ENCODE measurements around the gene DNAJC30.

DNAJC30 gene

DNA sequence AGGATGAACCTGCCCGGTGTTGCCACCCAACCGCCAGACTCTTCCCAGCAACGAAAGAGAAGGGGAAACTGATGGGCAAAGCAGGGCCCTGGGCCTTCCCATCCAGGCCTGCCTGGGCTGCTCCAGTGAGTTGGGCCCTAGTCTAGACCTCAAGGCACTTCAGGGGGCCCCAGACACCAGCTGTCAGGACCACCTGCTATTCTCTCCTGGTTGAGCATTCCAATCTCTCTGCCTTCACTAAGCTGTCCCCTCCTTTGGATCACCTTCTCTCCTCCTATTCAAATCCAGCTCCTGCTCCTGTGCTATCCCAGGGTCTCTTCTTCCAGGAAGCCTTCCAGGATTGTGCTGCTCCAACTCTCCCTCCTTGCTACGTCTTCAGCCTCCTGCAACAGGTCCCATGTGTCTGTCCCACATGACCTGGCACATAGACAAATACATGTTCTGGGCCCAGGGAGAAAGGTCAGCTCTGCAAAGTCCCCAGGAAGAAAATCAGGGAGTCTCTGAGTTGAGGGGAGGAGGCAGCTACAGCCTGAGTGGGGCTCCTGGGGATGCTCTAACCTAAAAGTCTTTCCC, 33.2 kb upstream of the DNAJC30 start:
- TF ChIP-seq CTCF (IDR thresholded peaks at IDR 0.05) = no peak

DNA sequence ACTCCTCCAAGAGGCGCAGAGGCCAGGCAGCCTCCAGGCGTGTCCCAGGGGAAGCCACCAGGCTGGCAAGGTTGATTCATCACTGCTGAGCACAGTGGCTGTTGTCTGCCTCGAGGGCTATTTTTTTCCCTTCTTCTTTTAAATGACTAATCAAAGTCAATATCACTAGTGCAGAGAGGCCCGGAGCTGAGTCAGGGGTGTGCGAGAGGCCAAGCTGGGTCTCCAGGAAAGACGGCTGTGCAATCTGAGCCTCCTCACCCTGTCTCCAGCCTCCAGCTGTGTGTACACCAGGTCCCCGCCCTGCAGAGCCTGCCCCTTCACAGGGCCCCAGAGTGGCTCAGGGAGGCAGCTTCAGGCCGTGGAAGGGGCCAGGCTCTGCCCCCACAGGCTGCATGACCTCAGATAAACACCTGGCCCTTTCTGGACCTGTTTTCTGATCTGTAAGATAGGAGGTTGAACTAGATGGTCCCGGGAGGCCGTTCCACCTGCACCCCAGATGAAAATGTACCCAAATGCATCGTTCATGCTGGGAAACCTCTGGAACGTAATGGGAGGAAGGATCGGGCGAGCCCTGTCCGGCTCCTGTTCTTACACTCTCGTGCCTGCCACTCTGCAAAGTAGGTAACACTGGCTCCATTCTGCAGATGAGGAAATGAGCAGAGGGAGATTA, 32.5 kb upstream of the DNAJC30 start:
- no peak for TF ChIP-seq CTCF (IDR thresholded peaks at IDR 0.05)

DNA sequence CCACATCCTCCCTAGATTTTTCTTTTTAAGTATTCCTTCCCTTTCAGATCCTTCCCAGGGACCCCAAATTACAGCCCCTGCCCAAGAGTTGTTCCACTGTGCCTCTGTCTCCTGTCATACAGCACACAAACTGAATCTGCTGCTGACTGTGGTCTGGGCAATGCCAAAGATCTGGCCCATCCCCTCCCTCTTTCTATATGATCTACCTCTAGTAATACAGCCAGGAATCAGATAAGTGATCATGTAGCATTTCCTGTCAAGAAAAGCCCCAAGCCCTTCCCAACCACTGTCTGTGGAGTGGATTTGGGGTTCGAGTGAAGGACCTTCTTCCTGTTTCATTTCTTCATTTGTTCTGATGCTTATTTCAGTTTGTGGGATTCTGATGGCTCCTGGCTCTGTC, 29.5 kb upstream of the DNAJC30 start:
- no peak for TF ChIP-seq CTCF (IDR thresholded peaks at IDR 0.05)

- TF ChIP-seq CTCF (IDR thresholded peaks at IDR 0.05) = no peak
Measured at GRCh38 chr7:73708961-73709549, 25.8 kb upstream of the DNAJC30 start.

DNA sequence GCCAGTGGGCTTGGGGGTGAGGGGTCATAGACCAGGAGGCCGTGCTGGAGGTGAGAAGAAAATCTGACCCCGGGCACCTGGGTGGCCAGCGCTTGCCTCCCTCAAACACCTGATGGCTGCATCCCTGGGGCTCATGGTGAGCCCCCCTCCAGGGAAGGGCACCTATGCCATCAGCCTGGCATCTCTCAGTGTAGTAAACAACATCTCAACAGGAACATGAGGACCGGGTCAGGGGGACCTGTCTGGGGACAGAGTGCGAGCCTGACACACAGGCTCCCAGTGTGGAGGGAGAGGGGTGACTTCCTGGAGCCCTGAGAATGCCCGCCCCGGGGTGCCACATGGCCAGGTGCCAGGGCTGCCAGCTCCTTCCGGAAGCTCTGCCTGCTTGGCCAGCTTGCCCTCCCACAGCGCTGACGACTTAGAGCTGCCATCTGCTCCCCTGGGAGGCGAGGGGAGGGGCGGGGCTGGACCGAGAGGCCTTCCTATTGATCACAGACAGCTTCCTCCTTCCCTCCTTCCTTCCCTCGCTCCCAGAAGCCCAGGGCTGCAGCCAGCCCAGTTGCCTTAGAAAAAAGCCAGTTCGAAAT, 23.9 kb upstream of the DNAJC30 start:
- no peak for TF ChIP-seq CTCF (IDR thresholded peaks at IDR 0.05)

- no peak for TF ChIP-seq CTCF (IDR thresholded peaks at IDR 0.05)
Measured at GRCh38 chr7:73706126-73707044, 23.1 kb upstream of the DNAJC30 start.

- no peak for TF ChIP-seq CTCF (IDR thresholded peaks at IDR 0.05)
Measured at GRCh38 chr7:73705551-73705920, 22.3 kb upstream of the DNAJC30 start.

All from LNCAP (cell line).